AG04450 (cell line): ENCODE data around the gene RFX2. TPM values are rescaled to one million over a fixed set of nuclear protein-coding genes. Genes with fewer than 3 reads are reported as not detected.

Experiments
- CTCF ChIA-PET: fragments of 300-600, 350-600 bp; formaldehyde crosslinking; extraction: SDS; loops from one replicate; lab custom pipeline; 2022; ENCODE audit warnings: antibody characterized with exemption, inconsistent platforms; lab: Charles Lee
- POLR2A ChIA-PET: fragments of 350-600 bp; formaldehyde crosslinking; extraction: SDS; loops from one replicate; lab custom pipeline; 2021; ENCODE audit warnings: antibody characterized with exemption, inconsistent platforms; lab: Yijun Ruan, JAX
- DNase-seq: peaks from one replicate; pipeline ENCODE4 v3.0.0-alpha.2; 2011; ENCODE audit warnings: low read depth, low spot score
- H3K27ac ChIP-seq: one replicate; pipeline ENCODE4 v1.5.1; 2012; ENCODE audit warnings: low read depth, low read length, control low read depth
- H3K27me3 ChIP-seq: one replicate; pipeline ENCODE4 v1.6.0; 2012; ENCODE audit warnings: low read length; ENCODE audit not compliant: control insufficient read depth, insufficient read depth
- H3K4me3 ChIP-seq: 2 replicates; pipeline ENCODE4 v1.5.1; 2011; ENCODE audit warnings: mild to moderate bottlenecking, low read depth, low read length, control low read depth
- H3K9me3 ChIP-seq: 2 replicates; pipeline ENCODE4 v1.5.1; 2012; ENCODE audit warnings: low read length; ENCODE audit not compliant: control insufficient read depth, insufficient read depth
- polyA plus RNA-seq: library from polyadenylated mRNA; depleted of rRNA; stranded (reverse); fragments of >200 nt; gene quantifications from 2 replicates; pipeline ENCODE4 v1.2.3, GENCODE V29; 2011
- TF ChIP-seq, protein P1 (sequence below): IDR thresholded peaks from 2 replicates; pipeline ENCODE4 v1.5.1; 2011; ENCODE audit warnings: low read depth, low read length, control low read depth, inconsistent platforms

RFX2 gene
- polyA plus RNA-seq, 1 experiment: 2.9 TPM

DNA sequence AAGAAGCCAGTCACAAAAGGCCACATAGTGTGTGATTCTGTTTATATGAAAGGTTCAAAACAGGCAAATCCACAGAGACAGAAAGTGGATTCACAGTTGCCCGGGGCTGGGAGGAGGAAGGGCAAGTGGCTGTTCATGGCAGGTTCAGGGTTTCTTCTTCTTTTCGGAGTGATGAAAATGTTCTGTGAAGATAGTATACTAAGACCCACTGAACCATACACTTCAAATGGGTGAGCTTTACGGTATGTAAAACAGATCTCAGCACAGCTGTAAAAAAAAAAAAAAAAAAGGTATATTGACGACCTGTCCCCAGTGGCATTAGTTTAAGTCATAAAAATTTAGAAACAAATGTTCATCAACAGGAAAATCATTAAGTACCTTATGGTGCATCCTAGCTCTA, 32.2 kb downstream of the RFX2 start:
- H3K4me3 ChIP-seq: no peak overlapping the region
- TF ChIP-seq, protein P1, sequence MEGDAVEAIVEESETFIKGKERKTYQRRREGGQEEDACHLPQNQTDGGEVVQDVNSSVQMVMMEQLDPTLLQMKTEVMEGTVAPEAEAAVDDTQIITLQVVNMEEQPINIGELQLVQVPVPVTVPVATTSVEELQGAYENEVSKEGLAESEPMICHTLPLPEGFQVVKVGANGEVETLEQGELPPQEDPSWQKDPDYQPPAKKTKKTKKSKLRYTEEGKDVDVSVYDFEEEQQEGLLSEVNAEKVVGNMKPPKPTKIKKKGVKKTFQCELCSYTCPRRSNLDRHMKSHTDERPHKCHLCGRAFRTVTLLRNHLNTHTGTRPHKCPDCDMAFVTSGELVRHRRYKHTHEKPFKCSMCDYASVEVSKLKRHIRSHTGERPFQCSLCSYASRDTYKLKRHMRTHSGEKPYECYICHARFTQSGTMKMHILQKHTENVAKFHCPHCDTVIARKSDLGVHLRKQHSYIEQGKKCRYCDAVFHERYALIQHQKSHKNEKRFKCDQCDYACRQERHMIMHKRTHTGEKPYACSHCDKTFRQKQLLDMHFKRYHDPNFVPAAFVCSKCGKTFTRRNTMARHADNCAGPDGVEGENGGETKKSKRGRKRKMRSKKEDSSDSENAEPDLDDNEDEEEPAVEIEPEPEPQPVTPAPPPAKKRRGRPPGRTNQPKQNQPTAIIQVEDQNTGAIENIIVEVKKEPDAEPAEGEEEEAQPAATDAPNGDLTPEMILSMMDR: no peak
- ChIA-PET POLR2A (no interaction called here), CTCF (interaction anchor here (0.7 to 1.4 kb wide), 3 partner anchors 29 to 48 kb away, joined by 3 read pairs; no protein-coding TSS in a partner anchor)
- H3K27me3 ChIP-seq: no peaks in the 10 kb centered on the region
- no peaks in the 10 kb centered on the region for H3K9me3 ChIP-seq
- DNase-seq: no peak
- H3K27ac ChIP-seq: no peak overlapping the region

DNA sequence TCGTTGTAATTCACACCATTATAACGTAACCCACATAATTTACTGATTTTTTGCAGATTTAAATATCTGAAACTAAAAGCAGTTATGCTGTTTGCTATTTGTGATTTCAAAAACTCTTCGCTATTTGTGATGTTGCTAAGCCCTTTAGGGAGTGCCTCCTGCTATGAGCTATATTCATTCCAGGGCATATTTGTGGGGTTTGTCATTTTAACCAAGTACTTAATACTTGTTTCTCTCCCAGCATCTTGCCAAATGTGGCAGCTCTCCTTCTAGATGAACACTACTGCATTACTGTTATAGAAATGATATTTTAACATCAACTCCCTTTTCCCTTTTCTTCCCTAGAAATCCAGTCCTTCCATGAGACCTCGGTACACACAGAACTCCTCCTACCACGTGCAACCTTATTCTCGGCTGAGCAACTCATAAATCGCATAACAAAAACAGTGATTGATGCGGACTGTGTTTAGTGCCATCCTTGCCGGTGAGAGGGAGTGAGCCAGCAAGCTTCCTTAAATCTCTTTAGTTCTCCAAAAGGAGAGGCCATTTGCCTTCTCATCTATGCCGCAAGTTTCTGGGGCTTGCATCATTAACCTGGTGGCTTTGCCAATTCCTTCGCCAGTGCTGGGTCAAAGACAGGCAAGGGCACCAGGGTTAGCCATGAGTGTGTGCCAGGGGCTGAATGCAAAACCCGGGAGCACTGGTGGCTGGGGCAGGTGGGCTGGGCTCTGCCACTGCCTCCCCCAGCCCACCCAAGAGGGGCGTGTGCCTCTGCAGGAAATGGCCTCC, 33.4 kb downstream of the RFX2 start:
- H3K27me3 ChIP-seq: no peaks in the 10 kb centered on the region
- H3K9me3 ChIP-seq: no peaks in the 10 kb centered on the region
- ChIA-PET CTCF (interaction anchor here (0.9 to 2.3 kb wide), 3 partner anchors 28 to 50 kb away, joined by 3 to 12 read pairs (median 3); no protein-coding TSS in a partner anchor), POLR2A (interaction anchor here (0.6 to 1.6 kb wide), 4 partner anchors 16 to 73 kb away, joined by 3 to 6 read pairs (median 6); no protein-coding TSS in a partner anchor)
- H3K27ac ChIP-seq: peak overlapping the region; percentile 87
- H3K4me3 ChIP-seq: peak overlapping the region; percentile 3; the same call in 1 of the 2 replicates
- TF ChIP-seq, protein P1: no peak
- DNase-seq: peak; percentile 65

DNA sequence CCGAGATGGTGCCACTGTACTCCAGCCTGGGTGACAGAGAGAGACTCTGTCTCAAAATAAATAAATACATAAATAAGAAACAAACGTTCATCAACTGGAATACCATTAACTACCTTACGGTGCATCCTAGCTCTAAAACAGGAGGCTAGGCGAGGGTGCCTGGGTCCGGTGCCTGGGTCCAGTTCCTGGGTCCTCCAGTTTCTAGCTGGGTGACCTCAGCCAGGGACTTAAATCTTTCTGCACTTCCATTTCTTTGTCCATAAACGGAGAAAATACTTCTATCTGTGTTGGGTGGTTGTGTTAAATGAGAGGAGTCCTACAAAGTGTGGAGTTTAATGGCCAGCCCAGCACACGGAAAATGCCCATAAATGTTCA, 34.0 kb downstream of the RFX2 start:
- ChIA-PET CTCF (interaction anchor here (1.0 to 2.3 kb wide), 2 partner anchors 28 to 108 kb away, joined by 3 to 12 read pairs; no protein-coding TSS in a partner anchor), POLR2A (interaction anchor here (0.6 to 1.6 kb wide), 4 partner anchors 16 to 73 kb away, joined by 3 to 6 read pairs (median 6); no protein-coding TSS in a partner anchor)
- DNase-seq: no peak
- Histone ChIP-seq H3K4me3 (no peak overlapping the region), H3K27me3 (no peaks in the 10 kb centered on the region), H3K27ac (peak overlapping the region; percentile 87), H3K9me3 (no peaks in the 10 kb centered on the region)
- TF ChIP-seq, protein P1: no peak

DNA sequence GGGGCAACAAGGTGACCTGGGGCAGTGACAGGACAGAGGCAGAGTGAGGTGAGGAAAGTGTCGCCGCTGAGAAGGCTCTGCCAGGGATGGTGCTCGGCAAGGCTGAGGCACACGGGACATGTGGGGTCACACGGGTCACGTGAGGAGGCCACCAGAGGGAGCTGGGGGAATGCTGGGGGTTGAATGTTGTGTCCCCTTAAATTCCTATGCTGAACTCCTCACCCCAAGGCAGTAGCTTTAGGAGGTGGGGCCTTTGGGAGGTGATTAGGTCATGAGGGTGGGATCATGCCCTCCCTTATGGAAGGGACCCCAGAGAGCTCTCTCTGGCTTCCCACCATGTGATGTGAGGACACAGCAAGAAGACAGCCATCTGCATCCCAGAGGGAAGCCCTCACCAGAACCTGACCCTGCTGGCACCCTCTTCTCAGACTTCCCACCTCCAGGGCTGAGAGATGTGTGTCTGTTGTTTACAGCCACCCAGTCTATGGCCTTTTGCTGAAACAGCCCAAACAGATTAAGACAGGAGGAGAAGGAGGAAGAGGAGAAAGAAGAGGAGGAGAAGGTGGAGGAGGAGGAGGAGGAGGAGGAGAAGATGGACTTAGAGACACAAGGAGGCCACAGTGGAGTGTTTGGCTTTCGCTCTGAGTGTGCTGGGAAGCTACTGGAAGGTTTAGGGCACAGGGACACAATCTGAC, 35.4 kb downstream of the RFX2 start:
- ChIA-PET CTCF (interaction anchor here (2.3 kb wide), 1 partner anchor 26 kb away, joined by 12 read pairs; no protein-coding TSS in a partner anchor), POLR2A (interaction anchor here (0.6 kb wide), 1 partner anchor 1902 kb away, joined by 4 read pairs; no protein-coding TSS in a partner anchor)
- Histone ChIP-seq H3K27ac (no peak overlapping the region), H3K27me3 (no peaks in the 10 kb centered on the region), H3K9me3 (no peaks in the 10 kb centered on the region), H3K4me3 (no peak overlapping the region)
- TF ChIP-seq, protein P1: no peak
- DNase-seq: no peak
